ENCODE measurements around the gene SOCS7. TPM values are rescaled to one million over a fixed set of nuclear protein-coding genes. Genes with fewer than 3 reads are reported as not detected.

The SOCS7 gene
- polyA plus RNA-seq, 3 donors, result 0.14 to 13.2 (median 0.15) TPM

GRCh38 chr17:38317081-38317480 lies 34.6 kb upstream of the SOCS7 start:
- no peak for TF ChIP-seq CTCF (IDR thresholded peaks at IDR 0.05)
- Histone ChIP-seq H3K4me1 (ENCODE audit: control insufficient read depth in 1 of 2, insufficient read depth in 2 of 2, low read length in 2 of 2) (peaks cover 0 to 7% of the 10 kb centered on the region in 2 donors), H4K20me1 (ENCODE audit: insufficient read depth, low read length) (no peaks in the 10 kb centered on the region), H3K9me3 (replicated peaks in 1 of 2; ENCODE audit: control insufficient read depth in 1 of 2, insufficient read depth in 1 of 2, low read length in 2 of 2) (no peaks in the 10 kb centered on the region), H3K4me3 (replicated peaks in 1 of 3; ENCODE audit: low read depth in 2 of 3, low read length in 3 of 3) (no peak overlapping the region), H2AFZ (ENCODE audit: insufficient read depth, low read depth, low read length, poor library complexity, severe bottlenecking) (no peak overlapping the region), H3K9ac (ENCODE audit: insufficient read depth, low read length, poor library complexity, severe bottlenecking) (no peak overlapping the region), H3K36me3 (replicated peaks in 1 of 2; ENCODE audit: control insufficient read depth in 1 of 2, insufficient read depth in 2 of 2, low read length in 2 of 2) (peaks cover 17 to 34% of the 10 kb centered on the region in 2 donors), H3K79me2 (ENCODE audit: insufficient read depth, low read length) (no peaks in the 10 kb centered on the region), H3K4me2 (replicated peaks; ENCODE audit: extremely low read depth, low read length, poor library complexity, severe bottlenecking) (no peak overlapping the region), H3K27ac (ENCODE audit: low read depth in 1 of 2, low read length in 2 of 2) (no peak overlapping the region), H3K27me3 (ENCODE audit: control insufficient read depth in 2 of 2, insufficient read depth in 2 of 2, low read length in 2 of 2) (no peaks in the 10 kb centered on the region)
- Mint-ChIP-seq H3K36me3 (peaks cover 37 to 60% of the 10 kb centered on the region in 2 donors), H3K9me3 (no peaks in the 10 kb centered on the region), H3K4me1 (peaks cover 7% of the 10 kb centered on the region), H3K27ac (no peak overlapping the region), H3K27me3 (ENCODE audit: low read depth in 3 of 3) (no peaks in the 10 kb centered on the region), H3K4me3 (no peak overlapping the region)
- intact Hi-C loops (cut with micrococcal nuclease), result no loop called here
- no CpG with 5 or more reads among the region's 3 CpGs for WGBS (ENCODE audit: insufficient coverage)
- no peak for DNase-seq

GRCh38 chr17:38320482-38320881 lies 31.2 kb upstream of the SOCS7 start:
- no peak overlapping the region for H3K4me2 ChIP-seq (replicated peaks; ENCODE audit: extremely low read depth, low read length, poor library complexity, severe bottlenecking)

More at GRCh38 chr17:38320482-38320881, 31.2 kb upstream of the SOCS7 start:
- intact Hi-C loops (cut with micrococcal nuclease), result no loop called here
- H3K27me3 ChIP-seq (ENCODE audit: control insufficient read depth in 2 of 2, insufficient read depth in 2 of 2, low read length in 2 of 2), result no peaks in the 10 kb centered on the region
- H3K27ac Mint-ChIP-seq, result peak overlapping the region in 3 of 7 donors; percentile 1 to 67 (median 19)
- peaks cover 16 to 48% of the 10 kb centered on the region in 2 donors for H3K36me3 ChIP-seq (replicated peaks in 1 of 2; ENCODE audit: control insufficient read depth in 1 of 2, insufficient read depth in 2 of 2, low read length in 2 of 2)
- H3K27ac ChIP-seq (ENCODE audit: low read depth in 1 of 2, low read length in 2 of 2), result no peak overlapping the region
- no peaks in the 10 kb centered on the region for H3K79me2 ChIP-seq (ENCODE audit: insufficient read depth, low read length)
- peaks cover 14 to 17% of the 10 kb centered on the region in 2 donors for H3K4me1 ChIP-seq (ENCODE audit: control insufficient read depth in 1 of 2, insufficient read depth in 2 of 2, low read length in 2 of 2)
- H3K4me1 Mint-ChIP-seq, result peaks cover 24% of the 10 kb centered on the region
- H4K20me1 ChIP-seq (ENCODE audit: insufficient read depth, low read length), result no peaks in the 10 kb centered on the region
- no peak overlapping the region for H3K4me3 Mint-ChIP-seq
- TF ChIP-seq CTCF (IDR thresholded peaks at IDR 0.05), result no peak
- no peak overlapping the region for H2AFZ ChIP-seq (ENCODE audit: insufficient read depth, low read depth, low read length, poor library complexity, severe bottlenecking)
- no peak for DNase-seq
- no peak overlapping the region for H3K9ac ChIP-seq (ENCODE audit: insufficient read depth, low read length, poor library complexity, severe bottlenecking)
- H3K36me3 Mint-ChIP-seq, result peaks cover 41 to 58% of the 10 kb centered on the region in 2 donors
- H3K9me3 ChIP-seq (replicated peaks in 1 of 2; ENCODE audit: control insufficient read depth in 1 of 2, insufficient read depth in 1 of 2, low read length in 2 of 2), result no peaks in the 10 kb centered on the region
- H3K4me3 ChIP-seq (replicated peaks in 1 of 3; ENCODE audit: low read depth in 2 of 3, low read length in 3 of 3), result no peak overlapping the region
- WGBS (ENCODE audit: insufficient coverage), result 35% methylated on average over 4 of the region's 10 CpGs
- H3K9me3 Mint-ChIP-seq, result no peaks in the 10 kb centered on the region
- H3K27me3 Mint-ChIP-seq (ENCODE audit: low read depth in 3 of 3), result no peaks in the 10 kb centered on the region
